ENCODE measurements around the gene DCST1. TPM values are rescaled to one million over a fixed set of nuclear protein-coding genes. Genes with fewer than 3 reads are reported as not detected.

Gene DCST1
- polyA plus RNA-seq, 1 experiment, result not detected

GRCh38 chr1:154998818-154999570 is 34.6 kb upstream of the DCST1 start:
- Histone ChIP-seq H3K36me3 (ENCODE audit: control insufficient read depth, insufficient read depth, low read length) (no peaks in the 10 kb centered on the region), H3K27me3 (ENCODE audit: control insufficient read depth, insufficient read depth, low read length) (no peaks in the 10 kb centered on the region), H3K4me3 (ENCODE audit: low read depth, low read length) (peak overlapping the region; percentile 27)
- POLR2A ChIA-PET, result interaction anchor here (0.6 kb wide), 1 partner anchor 1115 kb away, joined by 7 read pairs; no protein-coding TSS in a partner anchor
- DNase-seq (ENCODE audit: low read depth), result no peak
- TF ChIP-seq, protein P1, sequence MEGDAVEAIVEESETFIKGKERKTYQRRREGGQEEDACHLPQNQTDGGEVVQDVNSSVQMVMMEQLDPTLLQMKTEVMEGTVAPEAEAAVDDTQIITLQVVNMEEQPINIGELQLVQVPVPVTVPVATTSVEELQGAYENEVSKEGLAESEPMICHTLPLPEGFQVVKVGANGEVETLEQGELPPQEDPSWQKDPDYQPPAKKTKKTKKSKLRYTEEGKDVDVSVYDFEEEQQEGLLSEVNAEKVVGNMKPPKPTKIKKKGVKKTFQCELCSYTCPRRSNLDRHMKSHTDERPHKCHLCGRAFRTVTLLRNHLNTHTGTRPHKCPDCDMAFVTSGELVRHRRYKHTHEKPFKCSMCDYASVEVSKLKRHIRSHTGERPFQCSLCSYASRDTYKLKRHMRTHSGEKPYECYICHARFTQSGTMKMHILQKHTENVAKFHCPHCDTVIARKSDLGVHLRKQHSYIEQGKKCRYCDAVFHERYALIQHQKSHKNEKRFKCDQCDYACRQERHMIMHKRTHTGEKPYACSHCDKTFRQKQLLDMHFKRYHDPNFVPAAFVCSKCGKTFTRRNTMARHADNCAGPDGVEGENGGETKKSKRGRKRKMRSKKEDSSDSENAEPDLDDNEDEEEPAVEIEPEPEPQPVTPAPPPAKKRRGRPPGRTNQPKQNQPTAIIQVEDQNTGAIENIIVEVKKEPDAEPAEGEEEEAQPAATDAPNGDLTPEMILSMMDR (IDR thresholded peaks at IDR 0.05; ENCODE audit: insufficient read depth, low read depth, low read length), result peak; percentile 96
- CTCF ChIA-PET, result interaction anchor here (0.7 to 9.0 kb wide), 25 partner anchors 11 to 439 kb away, joined by 3 to 95 read pairs (median 6); partner anchors contain the start of genes CKS1B, FLAD1, PBXIP1 and PMVK

GRCh38 chr1:154999571-155000410 is 33.8 kb upstream of the DCST1 start:
- no peak for DNase-seq (ENCODE audit: low read depth)

DNA sequence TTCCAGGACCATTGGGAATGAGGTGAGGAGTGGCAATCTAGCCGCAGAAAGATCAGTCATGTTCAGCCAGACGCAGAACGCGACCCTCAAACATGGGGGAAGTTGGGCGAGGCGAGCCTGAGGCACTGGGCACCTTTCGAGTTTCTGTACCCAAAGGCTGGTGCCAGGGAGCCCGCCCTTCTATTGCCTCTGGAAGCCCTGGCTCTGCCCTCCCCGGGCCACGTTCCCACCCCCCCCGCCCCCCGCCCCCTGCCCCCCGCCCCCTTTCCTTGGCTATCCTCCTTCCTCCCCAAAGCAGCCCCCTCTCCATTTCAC is 33.3 kb upstream of the DCST1 start:
- H3K36me3 ChIP-seq (ENCODE audit: control insufficient read depth, insufficient read depth, low read length), result no peaks in the 10 kb centered on the region
- H3K27me3 ChIP-seq (ENCODE audit: control insufficient read depth, insufficient read depth, low read length), result no peaks in the 10 kb centered on the region
- DNase-seq (ENCODE audit: low read depth), result no peak
- ChIA-PET POLR2A (no interaction called here), CTCF (interaction anchor here (0.7 to 9.0 kb wide), 14 partner anchors 15 to 441 kb away, joined by 4 to 95 read pairs (median 12); partner anchors contain the start of genes ADAM15, CKS1B, FLAD1 and PBXIP1)
- TF ChIP-seq, protein P1 (IDR thresholded peaks at IDR 0.05; ENCODE audit: insufficient read depth, low read depth, low read length), result no peak
- H3K4me3 ChIP-seq (ENCODE audit: low read depth, low read length), result peak overlapping the region; percentile 64

More at GRCh38 chr1:154999571-155000410, 33.8 kb upstream of the DCST1 start:
- Histone ChIP-seq H3K36me3 (ENCODE audit: control insufficient read depth, insufficient read depth, low read length) (no peaks in the 10 kb centered on the region), H3K27me3 (ENCODE audit: control insufficient read depth, insufficient read depth, low read length) (no peaks in the 10 kb centered on the region), H3K4me3 (ENCODE audit: low read depth, low read length) (peak overlapping the region; percentile 64)
- CTCF ChIA-PET, result interaction anchor here (0.7 to 9.0 kb wide), 24 partner anchors 12 to 440 kb away, joined by 3 to 95 read pairs (median 6); partner anchors contain the start of genes ADAM15, CKS1B, FLAD1 and PBXIP1
- TF ChIP-seq, protein P1 (IDR thresholded peaks at IDR 0.05; ENCODE audit: insufficient read depth, low read depth, low read length), result no peak
- POLR2A ChIA-PET, result interaction anchor here (0.6 kb wide), 1 partner anchor 29 kb away, joined by 3 read pairs; no protein-coding TSS in a partner anchor

- H3K27me3 ChIP-seq (ENCODE audit: control insufficient read depth, insufficient read depth, low read length), result no peaks in the 10 kb centered on the region
- peak overlapping the region; percentile 64 for H3K4me3 ChIP-seq (ENCODE audit: low read depth, low read length)
- ChIA-PET POLR2A (no interaction called here), CTCF (interaction anchor here (0.5 to 9.0 kb wide), 12 partner anchors 13 to 967 kb away, joined by 3 to 95 read pairs (median 6); partner anchors contain the start of genes CKS1B and PBXIP1)
- no peaks in the 10 kb centered on the region for H3K36me3 ChIP-seq (ENCODE audit: control insufficient read depth, insufficient read depth, low read length)
- no peak for DNase-seq (ENCODE audit: low read depth)
- TF ChIP-seq, protein P1 (IDR thresholded peaks at IDR 0.05; ENCODE audit: insufficient read depth, low read depth, low read length), result no peak
Observed at GRCh38 chr1:155000726-155001424, 32.7 kb upstream of the DCST1 start.

Data from BJ (cell line).